Neural cell (in vitro differentiated cells): ENCODE data around the gene ATP6V1B1. TPM values are rescaled to one million over a fixed set of nuclear protein-coding genes. Genes with fewer than 3 reads are reported as not detected.

Experiments used
- H2AFZ ChIP-seq: fragments of 200-600, 300-800 bp; sonication (generic), shearing (Covaris generic); 2 replicates; pipeline ENCODE4 v1.6.0; 2014; ENCODE audit warnings: low read depth, mild to moderate bottlenecking, antibody characterized with exemption, low read length, moderate library complexity
- H3F3A ChIP-seq: fragments of 200-600 bp; shearing (Covaris generic); 2 replicates; pipeline ENCODE4 v1.6.1; 2016; ENCODE audit warnings: mild to moderate bottlenecking, moderate library complexity, mixed read lengths, antibody characterized with exemption, low read length; ENCODE audit not compliant: insufficient read depth, poor library complexity, severe bottlenecking
- H3K27ac ChIP-seq: fragments of 200-600, 300-800 bp; sonication (generic), shearing (Covaris generic); 2 replicates; pipeline ENCODE4 v1.5.1; 2014; ENCODE audit warnings: mild to moderate bottlenecking, low read length, moderate library complexity
- H3K27me3 ChIP-seq: fragments of 300-800, 200-600 bp; sonication (generic), shearing (Covaris generic); 2 replicates; pipeline ENCODE4 v1.6.0; 2014; ENCODE audit warnings: mild to moderate bottlenecking, low read depth, low read length, moderate library complexity; ENCODE audit not compliant: insufficient read depth
- H3K36me3 ChIP-seq: fragments of 300-800, 200-600 bp; sonication (generic), shearing (Covaris generic); 2 replicates; pipeline ENCODE4 v1.5.1; 2014; ENCODE audit warnings: mild to moderate bottlenecking, antibody characterized with exemption, low read length, moderate library complexity; ENCODE audit not compliant: insufficient read depth
- H3K4me2 ChIP-seq: fragments of 300-800, 200-600 bp; sonication (generic), shearing (Covaris generic); 2 replicates; pipeline ENCODE4 v1.6.0; 2014; ENCODE audit warnings: mild to moderate bottlenecking, low read length
- H3K4me3 ChIP-seq: fragments of 300-800, 200-600 bp; sonication (generic), shearing (Covaris generic); 2 replicates; pipeline ENCODE4 v1.5.1; 2014; ENCODE audit warnings: mild to moderate bottlenecking, low read length, moderate library complexity
- H3K79me2 ChIP-seq: fragments of 200-600 bp; shearing (Covaris generic); replicated peaks from 2 replicates; pipeline ENCODE4 v1.6.0; 2014; ENCODE audit warnings: mild to moderate bottlenecking, low read length, moderate library complexity; ENCODE audit not compliant: insufficient read depth
- H3K9ac ChIP-seq: fragments of 300-800, 200-600 bp; sonication (generic), shearing (Covaris generic); 2 replicates; pipeline ENCODE4 v1.6.1; 2016; ENCODE audit warnings: mild to moderate bottlenecking, low read length, mixed read lengths
- H3K9me2 ChIP-seq: fragments of 200-600 bp; shearing (Covaris generic); 2 replicates; pipeline ENCODE4 v1.6.1; 2016; ENCODE audit warnings: mild to moderate bottlenecking, low read length, mixed read lengths; ENCODE audit not compliant: insufficient read depth
- H3K9me3 ChIP-seq: fragments of 200-600, 300-800 bp; sonication (generic), shearing (Covaris generic); 2 replicates; pipeline ENCODE4 v1.6.1; 2016; ENCODE audit warnings: mild to moderate bottlenecking, mixed run types, low read length, moderate library complexity, mixed read lengths
- H4K20me1 ChIP-seq: fragments of 200-600 bp; shearing (Covaris generic); 2 replicates; pipeline ENCODE4 v1.6.1; 2016; ENCODE audit warnings: mild to moderate bottlenecking, mixed run types; ENCODE audit not compliant: insufficient read depth
- CTCF ChIP-seq: fragments of 450-650 bp; IDR thresholded peaks from 2 replicates; pipeline ENCODE4 v1.5.1; 2014; ENCODE audit warnings: antibody characterized with exemption, mild to moderate bottlenecking, moderate library complexity; ENCODE audit not compliant: poor library complexity, severe bottlenecking
- EP300 ChIP-seq: fragments of 450-650 bp; conservative IDR thresholded peaks from 2 replicates; pipeline ENCODE4 v1.6.1; 2014; ENCODE audit warnings: antibody characterized with exemption, mild to moderate bottlenecking, moderate library complexity; ENCODE audit not compliant: poor library complexity, severe bottlenecking
- EZH2 ChIP-seq: fragments of 200-600, 300-800 bp; shearing (Covaris generic), sonication (generic); IDR thresholded peaks from 2 replicates; pipeline ENCODE4 v1.6.1; 2014; ENCODE audit warnings: antibody characterized with exemption, low read length, borderline replicate concordance, mild to moderate bottlenecking; ENCODE audit not compliant: insufficient read depth, poor library complexity, severe bottlenecking
- MXI1 ChIP-seq: fragments of 450-650 bp; conservative IDR thresholded peaks from 2 replicates; pipeline ENCODE4 v1.6.1; 2014; ENCODE audit warnings: antibody characterized with exemption, mild to moderate bottlenecking; ENCODE audit not compliant: poor library complexity, severe bottlenecking
- POLR2AphosphoS5 ChIP-seq: IDR thresholded peaks from 2 replicates; pipeline ENCODE4 v1.6.1; 2012
- RAD21 ChIP-seq: fragments of 450-650 bp; conservative IDR thresholded peaks from 2 replicates; pipeline ENCODE4 v1.6.1; 2014; ENCODE audit warnings: antibody characterized with exemption, mild to moderate bottlenecking, moderate library complexity
- REST ChIP-seq: IDR thresholded peaks from 2 replicates; pipeline ENCODE4 v1.6.1; 2012; ENCODE audit warnings: borderline replicate concordance
- SMC3 ChIP-seq: fragments of 450-650 bp; conservative IDR thresholded peaks from 2 replicates; pipeline ENCODE4 v1.6.1; 2014; ENCODE audit warnings: antibody characterized with exemption, mild to moderate bottlenecking, moderate library complexity; ENCODE audit not compliant: poor library complexity
- TAF1 ChIP-seq: IDR thresholded peaks from 2 replicates; pipeline ENCODE4 v1.6.1; 2012; ENCODE audit warnings: low read depth
- polyA plus RNA-seq: library from polyadenylated mRNA; depleted of rRNA; stranded (reverse); fragments of >200 nt; gene quantifications from 2 replicates; pipeline ENCODE4 v1.2.3, GENCODE V29; 2014

The ATP6V1B1 gene
- polyA plus RNA-seq, 1 donor from 2014 or later, result 0.12 TPM

- H3K9ac ChIP-seq, result no peak overlapping the region
- no peaks in the 10 kb centered on the region for H3K36me3 ChIP-seq
- H3F3A ChIP-seq, result no peaks in the 10 kb centered on the region
- no peak overlapping the region for H3K4me3 ChIP-seq
- TF ChIP-seq SMC3 (no peak), POLR2AphosphoS5 (no peak)
- no peak overlapping the region for H2AFZ ChIP-seq
- H3K27ac ChIP-seq, result no peak overlapping the region
- no peaks in the 10 kb centered on the region for H3K9me2 ChIP-seq
- H3K9me3 ChIP-seq, result no peaks in the 10 kb centered on the region
- no peaks in the 10 kb centered on the region for H4K20me1 ChIP-seq
- no peaks in the 10 kb centered on the region for H3K79me2 ChIP-seq
- H3K4me2 ChIP-seq, result no peak overlapping the region
- peaks cover 5% of the 10 kb centered on the region for H3K27me3 ChIP-seq
Observed at GRCh38 chr2:70954886-70955285, 19.2 kb downstream of the ATP6V1B1 start.

- no peak overlapping the region for H3K9ac ChIP-seq
- no peaks in the 10 kb centered on the region for H4K20me1 ChIP-seq
- H3F3A ChIP-seq, result no peaks in the 10 kb centered on the region
- H3K36me3 ChIP-seq, result no peaks in the 10 kb centered on the region
- TF ChIP-seq REST, result no peak
- TF ChIP-seq TAF1, result no peak
- TF ChIP-seq CTCF, result no peak
- TF ChIP-seq MXI1, result no peak
- no peaks in the 10 kb centered on the region for H3K9me2 ChIP-seq
- H3K79me2 ChIP-seq, result no peaks in the 10 kb centered on the region
- H3K27me3 ChIP-seq, result peaks cover 5% of the 10 kb centered on the region
- no peaks in the 10 kb centered on the region for H3K9me3 ChIP-seq
- H2AFZ ChIP-seq, result no peak overlapping the region
- no peak overlapping the region for H3K27ac ChIP-seq
- no peak overlapping the region for H3K4me3 ChIP-seq
- no peak overlapping the region for H3K4me2 ChIP-seq
Observed at GRCh38 chr2:70956141-70956540, 20.4 kb downstream of the ATP6V1B1 start.

GRCh38 chr2:70957798-70958197 lies 22.1 kb downstream of the ATP6V1B1 start:
- H3K9ac ChIP-seq, result no peak overlapping the region
- H3K9me2 ChIP-seq, result no peaks in the 10 kb centered on the region
- no peaks in the 10 kb centered on the region for H4K20me1 ChIP-seq
- H3K27me3 ChIP-seq, result peaks cover 5% of the 10 kb centered on the region
- no peaks in the 10 kb centered on the region for H3K36me3 ChIP-seq
- no peaks in the 10 kb centered on the region for H3K79me2 ChIP-seq
- H3K9me3 ChIP-seq, result no peaks in the 10 kb centered on the region
- no peaks in the 10 kb centered on the region for H3F3A ChIP-seq
- no peak overlapping the region for H3K4me2 ChIP-seq
- no peak overlapping the region for H3K27ac ChIP-seq
- TF ChIP-seq SMC3 (no peak), POLR2AphosphoS5 (no peak), REST (no peak), CTCF (no peak), EZH2 (no peak), TAF1 (no peak), EP300 (no peak), RAD21 (no peak), MXI1 (no peak)
- no peak overlapping the region for H2AFZ ChIP-seq
- no peak overlapping the region for H3K4me3 ChIP-seq
